HepG2 (cell line): ENCODE measurements around the gene SMARCA2. TPM values are rescaled to one million over a fixed set of nuclear protein-coding genes. Genes with fewer than 3 reads are reported as not detected.
A peak's percentile ranks its signal among the peaks of the same experiment; 100 is the strongest.

Experiments used
- CCDC6 ChIP-seq: sonication (generic); formaldehyde crosslinking; IDR thresholded peaks from 2 replicates; pipeline ENCODE4 v1.8.1; 2022; ENCODE audit warnings: mild to moderate bottlenecking, missing genetic modification reagents, moderate library complexity
- KLF12 ChIP-seq: sonication (generic); formaldehyde crosslinking; IDR thresholded peaks from 2 replicates; pipeline ENCODE4 v1.4.0; 2020; ENCODE audit warnings: missing genetic modification reagents, borderline replicate concordance
- KLF16 ChIP-seq, 2 experiments: sonication (generic) in 1 of 2; formaldehyde crosslinking in 1 of 2; IDR thresholded peaks; 2 replicates each; pipeline versions ENCODE4 v1.6.1 to v1.8.0; 2016 to 2023; ENCODE audit warnings: missing genetic modification reagents in 2 of 2, missing compliant biosample characterization in 1 of 2
- REPIN1 ChIP-seq: sonication (generic); formaldehyde crosslinking; IDR thresholded peaks from 2 replicates; pipeline ENCODE4 v1.8.0; 2022; ENCODE audit warnings: missing genetic modification reagents, low read depth, mild to moderate bottlenecking, borderline replicate concordance
- ZNF562 ChIP-seq: sonication (generic); formaldehyde crosslinking; IDR thresholded peaks from 2 replicates; pipeline ENCODE4 v1.8.0; 2022; ENCODE audit warnings: missing genetic modification reagents, borderline replicate concordance
- ZNF746 ChIP-seq: sonication (generic); formaldehyde crosslinking; IDR thresholded peaks from 2 replicates; pipeline ENCODE4 v1.8.0; 2022; ENCODE audit warnings: mild to moderate bottlenecking, missing genetic modification reagents
- ZSCAN25 ChIP-seq: sonication (generic); formaldehyde crosslinking; IDR thresholded peaks from 2 replicates; pipeline ENCODE4 v1.8.0; 2022; ENCODE audit warnings: mild to moderate bottlenecking, missing genetic modification reagents
- polyA plus RNA-seq, 8 experiments: library from polyadenylated mRNA; depleted of rRNA in 3 of 8; stranded (reverse) in 7 of 8; unstranded in 1 of 8; fragments of >200 nt; fragmentation: Illumina TruSeq in 4 of 8; extraction: Trizol in 4 of 8; gene quantifications; 2 replicates each; pipeline versions ENCODE4 v1.2.1 to v1.2.3, GENCODE V29; 2011 to 2016; ENCODE audit warnings: low read depth in 4 of 8, missing spikeins in 1 of 8, mixed read lengths in 1 of 8; ENCODE audit not compliant: insufficient read depth in 1 of 8
- total RNA-seq, 5 experiments: library from RNA; depleted of rRNA; stranded (reverse); fragments of >200 nt; fragmentation: Illumina TruSeq; extraction: Trizol; gene quantifications; 2 replicates each; pipeline ENCODE4 v1.2.3, GENCODE V29; 2016; ENCODE audit warnings: low read depth in 1 of 5
- TF ChIP-seq, protein P1 (sequence below): sonication (generic); formaldehyde crosslinking; IDR thresholded peaks from 2 replicates; pipeline ENCODE4 v1.4.0; 2020; ENCODE audit warnings: low read depth, mild to moderate bottlenecking, missing genetic modification reagents
- TF ChIP-seq, protein P2 (sequence below): sonication (generic); formaldehyde crosslinking; IDR thresholded peaks from 2 replicates; pipeline ENCODE4 v1.4.0; 2020; ENCODE audit warnings: missing genetic modification reagents, borderline replicate concordance
- TF ChIP-seq, protein P3 (sequence below): IDR thresholded peaks from 2 replicates; pipeline ENCODE4 v1.4.0; 2020; ENCODE audit warnings: mild to moderate bottlenecking, missing genetic modification reagents
- TF ChIP-seq, protein P4 (sequence below): sonication (generic); formaldehyde crosslinking; IDR thresholded peaks from 2 replicates; pipeline ENCODE4 v1.5.1; 2020; ENCODE audit warnings: missing genetic modification reagents, mild to moderate bottlenecking, borderline replicate concordance
- TF ChIP-seq, protein P5 (sequence below): sonication (generic); formaldehyde crosslinking; IDR thresholded peaks from 2 replicates; pipeline ENCODE4 v1.5.0; 2020; ENCODE audit warnings: missing genetic modification reagents

Gene SMARCA2
- total and polyA plus RNA-seq, 2 of the 13 experiments (the other 11 are each of a cell fraction or from before 2014, with no cell fraction given), result 22.5 to 23.7 TPM

DNA sequence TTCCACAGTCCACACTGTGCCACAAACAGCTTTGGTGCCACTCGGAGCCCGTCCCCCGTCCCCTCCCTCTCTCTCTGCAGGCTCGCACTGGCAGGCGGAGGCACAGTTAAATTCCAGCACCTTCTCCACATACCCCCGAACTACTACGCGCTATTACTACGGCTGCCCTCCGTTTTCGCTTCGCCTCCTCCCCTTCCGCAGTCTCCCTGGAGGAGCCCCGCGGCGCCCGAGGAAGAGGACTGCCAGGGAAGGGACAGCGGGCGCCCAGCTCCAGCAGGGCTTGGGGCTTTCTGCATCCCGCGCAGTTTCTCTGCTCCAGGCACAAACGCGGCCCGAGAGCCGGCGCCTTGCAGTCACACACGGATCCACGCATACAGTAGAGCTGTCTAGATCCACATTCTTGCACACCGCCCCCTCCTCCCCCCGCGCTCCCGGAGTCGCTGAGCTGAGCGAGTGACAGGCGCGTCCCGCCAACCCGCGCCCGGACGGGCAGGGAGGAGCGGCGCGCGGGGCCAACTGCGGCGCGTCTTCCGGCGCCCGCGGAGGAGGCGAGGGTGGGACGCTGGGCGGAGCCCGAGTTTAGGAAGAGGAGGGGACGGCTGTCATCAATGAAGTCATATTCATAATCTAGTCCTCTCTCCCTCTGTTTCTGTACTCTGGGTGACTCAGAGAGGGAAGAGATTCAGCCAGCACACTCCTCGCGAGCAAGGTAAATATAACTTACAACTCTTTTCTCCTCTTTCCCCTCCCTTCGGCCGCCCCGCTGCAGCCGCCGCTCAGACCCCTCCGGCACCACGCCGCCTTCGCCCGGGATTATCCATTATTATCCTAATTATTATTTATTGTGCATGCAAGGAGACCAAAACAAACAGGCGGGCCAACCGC lies at the start of gene SMARCA2 (continued):
- TF ChIP-seq ZNF562 (no peak), KLF12 (CRISPR knock-in tag) (peak; percentile 57; the same call in 1 of the 2 replicates), KLF16 (CRISPR knock-in tag; IDR thresholded peaks at IDR 0.05) (peak in 1 of 2 experiments; percentile 61; a peak in 1 of 4 replicates), ZNF746 (0 out of 2 replicates have a peak, but pooled peaks have one; percentile 53), ZSCAN25 (peak; percentile 34; the same call in 1 of the 2 replicates), CCDC6 (peak; percentile 47; the same call in 1 of the 2 replicates), REPIN1 (CRISPR knock-in tag) (peak; percentile 65; the same call in 1 of the 2 replicates)
- TF ChIP-seq, protein P1, sequence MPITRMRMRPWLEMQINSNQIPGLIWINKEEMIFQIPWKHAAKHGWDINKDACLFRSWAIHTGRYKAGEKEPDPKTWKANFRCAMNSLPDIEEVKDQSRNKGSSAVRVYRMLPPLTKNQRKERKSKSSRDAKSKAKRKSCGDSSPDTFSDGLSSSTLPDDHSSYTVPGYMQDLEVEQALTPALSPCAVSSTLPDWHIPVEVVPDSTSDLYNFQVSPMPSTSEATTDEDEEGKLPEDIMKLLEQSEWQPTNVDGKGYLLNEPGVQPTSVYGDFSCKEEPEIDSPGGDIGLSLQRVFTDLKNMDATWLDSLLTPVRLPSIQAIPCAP (CRISPR knock-in tag), result no peak
- TF ChIP-seq, protein P2, sequence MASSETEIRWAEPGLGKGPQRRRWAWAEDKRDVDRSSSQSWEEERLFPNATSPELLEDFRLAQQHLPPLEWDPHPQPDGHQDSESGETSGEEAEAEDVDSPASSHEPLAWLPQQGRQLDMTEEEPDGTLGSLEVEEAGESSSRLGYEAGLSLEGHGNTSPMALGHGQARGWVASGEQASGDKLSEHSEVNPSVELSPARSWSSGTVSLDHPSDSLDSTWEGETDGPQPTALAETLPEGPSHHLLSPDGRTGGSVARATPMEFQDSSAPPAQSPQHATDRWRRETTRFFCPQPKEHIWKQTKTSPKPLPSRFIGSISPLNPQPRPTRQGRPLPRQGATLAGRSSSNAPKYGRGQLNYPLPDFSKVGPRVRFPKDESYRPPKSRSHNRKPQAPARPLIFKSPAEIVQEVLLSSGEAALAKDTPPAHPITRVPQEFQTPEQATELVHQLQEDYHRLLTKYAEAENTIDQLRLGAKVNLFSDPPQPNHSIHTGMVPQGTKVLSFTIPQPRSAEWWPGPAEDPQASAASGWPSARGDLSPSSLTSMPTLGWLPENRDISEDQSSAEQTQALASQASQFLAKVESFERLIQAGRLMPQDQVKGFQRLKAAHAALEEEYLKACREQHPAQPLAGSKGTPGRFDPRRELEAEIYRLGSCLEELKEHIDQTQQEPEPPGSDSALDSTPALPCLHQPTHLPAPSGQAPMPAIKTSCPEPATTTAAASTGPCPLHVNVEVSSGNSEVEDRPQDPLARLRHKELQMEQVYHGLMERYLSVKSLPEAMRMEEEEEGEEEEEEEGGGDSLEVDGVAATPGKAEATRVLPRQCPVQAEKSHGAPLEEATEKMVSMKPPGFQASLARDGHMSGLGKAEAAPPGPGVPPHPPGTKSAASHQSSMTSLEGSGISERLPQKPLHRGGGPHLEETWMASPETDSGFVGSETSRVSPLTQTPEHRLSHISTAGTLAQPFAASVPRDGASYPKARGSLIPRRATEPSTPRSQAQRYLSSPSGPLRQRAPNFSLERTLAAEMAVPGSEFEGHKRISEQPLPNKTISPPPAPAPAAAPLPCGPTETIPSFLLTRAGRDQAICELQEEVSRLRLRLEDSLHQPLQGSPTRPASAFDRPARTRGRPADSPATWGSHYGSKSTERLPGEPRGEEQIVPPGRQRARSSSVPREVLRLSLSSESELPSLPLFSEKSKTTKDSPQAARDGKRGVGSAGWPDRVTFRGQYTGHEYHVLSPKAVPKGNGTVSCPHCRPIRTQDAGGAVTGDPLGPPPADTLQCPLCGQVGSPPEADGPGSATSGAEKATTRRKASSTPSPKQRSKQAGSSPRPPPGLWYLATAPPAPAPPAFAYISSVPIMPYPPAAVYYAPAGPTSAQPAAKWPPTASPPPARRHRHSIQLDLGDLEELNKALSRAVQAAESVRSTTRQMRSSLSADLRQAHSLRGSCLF (CRISPR knock-in tag), result no peak
- TF ChIP-seq, protein P3, sequence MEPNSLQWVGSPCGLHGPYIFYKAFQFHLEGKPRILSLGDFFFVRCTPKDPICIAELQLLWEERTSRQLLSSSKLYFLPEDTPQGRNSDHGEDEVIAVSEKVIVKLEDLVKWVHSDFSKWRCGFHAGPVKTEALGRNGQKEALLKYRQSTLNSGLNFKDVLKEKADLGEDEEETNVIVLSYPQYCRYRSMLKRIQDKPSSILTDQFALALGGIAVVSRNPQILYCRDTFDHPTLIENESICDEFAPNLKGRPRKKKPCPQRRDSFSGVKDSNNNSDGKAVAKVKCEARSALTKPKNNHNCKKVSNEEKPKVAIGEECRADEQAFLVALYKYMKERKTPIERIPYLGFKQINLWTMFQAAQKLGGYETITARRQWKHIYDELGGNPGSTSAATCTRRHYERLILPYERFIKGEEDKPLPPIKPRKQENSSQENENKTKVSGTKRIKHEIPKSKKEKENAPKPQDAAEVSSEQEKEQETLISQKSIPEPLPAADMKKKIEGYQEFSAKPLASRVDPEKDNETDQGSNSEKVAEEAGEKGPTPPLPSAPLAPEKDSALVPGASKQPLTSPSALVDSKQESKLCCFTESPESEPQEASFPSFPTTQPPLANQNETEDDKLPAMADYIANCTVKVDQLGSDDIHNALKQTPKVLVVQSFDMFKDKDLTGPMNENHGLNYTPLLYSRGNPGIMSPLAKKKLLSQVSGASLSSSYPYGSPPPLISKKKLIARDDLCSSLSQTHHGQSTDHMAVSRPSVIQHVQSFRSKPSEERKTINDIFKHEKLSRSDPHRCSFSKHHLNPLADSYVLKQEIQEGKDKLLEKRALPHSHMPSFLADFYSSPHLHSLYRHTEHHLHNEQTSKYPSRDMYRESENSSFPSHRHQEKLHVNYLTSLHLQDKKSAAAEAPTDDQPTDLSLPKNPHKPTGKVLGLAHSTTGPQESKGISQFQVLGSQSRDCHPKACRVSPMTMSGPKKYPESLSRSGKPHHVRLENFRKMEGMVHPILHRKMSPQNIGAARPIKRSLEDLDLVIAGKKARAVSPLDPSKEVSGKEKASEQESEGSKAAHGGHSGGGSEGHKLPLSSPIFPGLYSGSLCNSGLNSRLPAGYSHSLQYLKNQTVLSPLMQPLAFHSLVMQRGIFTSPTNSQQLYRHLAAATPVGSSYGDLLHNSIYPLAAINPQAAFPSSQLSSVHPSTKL (CRISPR knock-in tag), result peak; percentile 59; the same call in 1 of the 2 replicates
- TF ChIP-seq, protein P4, sequence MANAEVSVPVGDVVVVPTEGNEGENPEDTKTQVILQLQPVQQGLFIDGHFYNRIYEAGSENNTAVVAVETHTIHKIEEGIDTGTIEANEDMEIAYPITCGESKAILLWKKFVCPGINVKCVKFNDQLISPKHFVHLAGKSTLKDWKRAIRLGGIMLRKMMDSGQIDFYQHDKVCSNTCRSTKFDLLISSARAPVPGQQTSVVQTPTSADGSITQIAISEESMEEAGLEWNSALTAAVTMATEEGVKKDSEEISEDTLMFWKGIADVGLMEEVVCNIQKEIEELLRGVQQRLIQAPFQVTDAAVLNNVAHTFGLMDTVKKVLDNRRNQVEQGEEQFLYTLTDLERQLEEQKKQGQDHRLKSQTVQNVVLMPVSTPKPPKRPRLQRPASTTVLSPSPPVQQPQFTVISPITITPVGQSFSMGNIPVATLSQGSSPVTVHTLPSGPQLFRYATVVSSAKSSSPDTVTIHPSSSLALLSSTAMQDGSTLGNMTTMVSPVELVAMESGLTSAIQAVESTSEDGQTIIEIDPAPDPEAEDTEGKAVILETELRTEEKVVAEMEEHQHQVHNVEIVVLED (CRISPR knock-in tag), result peak; percentile 52; the same call in 1 of the 2 replicates
- TF ChIP-seq, protein P5, sequence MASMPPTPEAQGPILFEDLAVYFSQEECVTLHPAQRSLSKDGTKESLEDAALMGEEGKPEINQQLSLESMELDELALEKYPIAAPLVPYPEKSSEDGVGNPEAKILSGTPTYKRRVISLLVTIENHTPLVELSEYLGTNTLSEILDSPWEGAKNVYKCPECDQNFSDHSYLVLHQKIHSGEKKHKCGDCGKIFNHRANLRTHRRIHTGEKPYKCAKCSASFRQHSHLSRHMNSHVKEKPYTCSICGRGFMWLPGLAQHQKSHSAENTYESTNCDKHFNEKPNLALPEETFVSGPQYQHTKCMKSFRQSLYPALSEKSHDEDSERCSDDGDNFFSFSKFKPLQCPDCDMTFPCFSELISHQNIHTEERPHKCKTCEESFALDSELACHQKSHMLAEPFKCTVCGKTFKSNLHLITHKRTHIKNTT (CRISPR knock-in tag), result no peak
